Erythroblast (primary cell): ENCODE results near the gene MED25.

ENCODE experiments used
- GATA1 ChIP-seq: IDR thresholded peaks from 2 replicates; pipeline ENCODE4 v1.6.1; 2011; ENCODE audit warnings: low read depth, mild to moderate bottlenecking, control low read depth, low read length, moderate library complexity
- POLR2A ChIP-seq: IDR thresholded peaks from 2 replicates; pipeline ENCODE4 v1.6.1; 2011; ENCODE audit warnings: mild to moderate bottlenecking, low read length

DNA sequence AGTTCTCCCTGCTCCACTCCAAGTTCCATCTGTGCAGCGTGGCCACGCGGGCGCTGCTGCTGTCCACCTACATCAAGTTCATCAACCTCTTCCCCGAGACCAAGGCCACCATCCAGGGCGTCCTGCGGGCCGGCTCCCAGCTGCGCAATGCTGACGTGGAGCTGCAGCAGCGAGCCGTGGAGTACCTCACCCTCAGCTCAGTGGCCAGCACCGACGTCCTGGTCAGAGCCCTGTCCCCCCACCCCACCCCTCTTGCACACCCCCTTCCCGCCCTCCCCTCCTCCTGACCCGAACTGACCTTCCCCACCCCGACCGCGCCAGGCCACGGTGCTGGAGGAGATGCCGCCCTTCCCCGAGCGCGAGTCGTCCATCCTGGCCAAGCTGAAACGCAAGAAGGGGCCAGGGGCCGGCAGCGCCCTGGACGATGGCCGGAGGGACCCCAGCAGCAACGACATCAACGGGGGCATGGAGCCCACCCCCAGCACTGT lies 16.6 kb upstream of the MED25 start:
- TF ChIP-seq POLR2A (no peak), GATA1 (no peak)
